Fibroblast of lung (primary cell): ENCODE measurements around the gene ANKS1A.

Experiments used
- EZH2 ChIP-seq: IDR thresholded peaks from 2 replicates; pipeline ENCODE4 v1.5.1; 2012; ENCODE audit warnings: low read length, control low read depth, mild to moderate bottlenecking; ENCODE audit errors: missing control alignments
- TF ChIP-seq, protein P1 (sequence below), 2 donors: IDR thresholded peaks in 1 of 2; conservative IDR thresholded peaks in 1 of 2; 1 replicate in 1 of 2; 2 replicates in 1 of 2; pipeline ENCODE4 v1.5.1; 2011 to 2012; ENCODE audit warnings: low read length in 2 of 2, control low read depth in 1 of 2, inconsistent platforms in 1 of 2, low read depth in 1 of 2, mild to moderate bottlenecking in 1 of 2

- TF ChIP-seq, protein P1, sequence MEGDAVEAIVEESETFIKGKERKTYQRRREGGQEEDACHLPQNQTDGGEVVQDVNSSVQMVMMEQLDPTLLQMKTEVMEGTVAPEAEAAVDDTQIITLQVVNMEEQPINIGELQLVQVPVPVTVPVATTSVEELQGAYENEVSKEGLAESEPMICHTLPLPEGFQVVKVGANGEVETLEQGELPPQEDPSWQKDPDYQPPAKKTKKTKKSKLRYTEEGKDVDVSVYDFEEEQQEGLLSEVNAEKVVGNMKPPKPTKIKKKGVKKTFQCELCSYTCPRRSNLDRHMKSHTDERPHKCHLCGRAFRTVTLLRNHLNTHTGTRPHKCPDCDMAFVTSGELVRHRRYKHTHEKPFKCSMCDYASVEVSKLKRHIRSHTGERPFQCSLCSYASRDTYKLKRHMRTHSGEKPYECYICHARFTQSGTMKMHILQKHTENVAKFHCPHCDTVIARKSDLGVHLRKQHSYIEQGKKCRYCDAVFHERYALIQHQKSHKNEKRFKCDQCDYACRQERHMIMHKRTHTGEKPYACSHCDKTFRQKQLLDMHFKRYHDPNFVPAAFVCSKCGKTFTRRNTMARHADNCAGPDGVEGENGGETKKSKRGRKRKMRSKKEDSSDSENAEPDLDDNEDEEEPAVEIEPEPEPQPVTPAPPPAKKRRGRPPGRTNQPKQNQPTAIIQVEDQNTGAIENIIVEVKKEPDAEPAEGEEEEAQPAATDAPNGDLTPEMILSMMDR (conservative IDR thresholded peaks at IDR 0.05 in 1 of 2, IDR thresholded peaks at IDR 0.05 in 1 of 2; ENCODE audit: low read depth in 1 of 2, low read length in 2 of 2) = no peak
- no peak for TF ChIP-seq EZH2
Observed at GRCh38 chr6:35033683-35034082, 144.6 kb downstream of the ANKS1A start.
